ENCODE measurements around the gene RASL12. TPM values are rescaled to one million over a fixed set of nuclear protein-coding genes. Genes with fewer than 3 reads are reported as not detected.

Gene RASL12
- total RNA-seq, 1 donor from 2014 or later, result 0.69 TPM

GRCh38 chr15:65062061-65062460, 5.7 kb downstream of the RASL12 start:
- no peak for DNase-seq (ENCODE audit: low spot score)
- no peak overlapping the region for H3K4me3 Mint-ChIP-seq (ENCODE audit: unreplicated experiment)
- no peaks in the 10 kb centered on the region for H3K4me1 Mint-ChIP-seq (ENCODE audit: unreplicated experiment)
- H3K27me3 Mint-ChIP-seq (ENCODE audit: unreplicated experiment), result no peaks in the 10 kb centered on the region
- H3K36me3 Mint-ChIP-seq (ENCODE audit: low read depth, unreplicated experiment), result no peaks in the 10 kb centered on the region
- no peak for TF ChIP-seq CTCF (IDR thresholded peaks at IDR 0.05; ENCODE audit: unreplicated experiment)
- no peak overlapping the region for H3K27ac Mint-ChIP-seq (ENCODE audit: unreplicated experiment)
- H3K9me3 Mint-ChIP-seq (ENCODE audit: unreplicated experiment), result no peaks in the 10 kb centered on the region

- DNase-seq (ENCODE audit: low spot score), result no peak
- TF ChIP-seq CTCF (IDR thresholded peaks at IDR 0.05; ENCODE audit: unreplicated experiment), result no peak
- no peaks in the 10 kb centered on the region for H3K4me1 Mint-ChIP-seq (ENCODE audit: unreplicated experiment)
- H3K27me3 Mint-ChIP-seq (ENCODE audit: unreplicated experiment), result peaks cover under 1% of the 10 kb centered on the region
- no peak overlapping the region for H3K27ac Mint-ChIP-seq (ENCODE audit: unreplicated experiment)
- H3K36me3 Mint-ChIP-seq (ENCODE audit: low read depth, unreplicated experiment), result no peaks in the 10 kb centered on the region
- no peaks in the 10 kb centered on the region for H3K9me3 Mint-ChIP-seq (ENCODE audit: unreplicated experiment)
- no peak overlapping the region for H3K4me3 Mint-ChIP-seq (ENCODE audit: unreplicated experiment)
Measured at GRCh38 chr15:65060641-65061397, 7.0 kb downstream of the RASL12 start.

- Mint-ChIP-seq H3K27ac (ENCODE audit: unreplicated experiment) (no peak overlapping the region), H3K9me3 (ENCODE audit: unreplicated experiment) (no peaks in the 10 kb centered on the region)
- DNase-seq (ENCODE audit: low spot score), result no peak
Measured at GRCh38 chr15:65059931-65060596, 7.7 kb downstream of the RASL12 start.

GRCh38 chr15:65059369-65059750, 8.4 kb downstream of the RASL12 start:
- H3K9me3 Mint-ChIP-seq (ENCODE audit: unreplicated experiment), result no peaks in the 10 kb centered on the region
- no peaks in the 10 kb centered on the region for H3K36me3 Mint-ChIP-seq (ENCODE audit: low read depth, unreplicated experiment)
- H3K27me3 Mint-ChIP-seq (ENCODE audit: unreplicated experiment), result peaks cover 3% of the 10 kb centered on the region
- H3K4me1 Mint-ChIP-seq (ENCODE audit: unreplicated experiment), result no peaks in the 10 kb centered on the region
- H3K4me3 Mint-ChIP-seq (ENCODE audit: unreplicated experiment), result no peak overlapping the region
- TF ChIP-seq CTCF (IDR thresholded peaks at IDR 0.05; ENCODE audit: unreplicated experiment), result no peak
- DNase-seq (ENCODE audit: low spot score), result no peak
- H3K27ac Mint-ChIP-seq (ENCODE audit: unreplicated experiment), result no peak overlapping the region

More at GRCh38 chr15:65059931-65060596, 7.7 kb downstream of the RASL12 start:
- H3K4me1 Mint-ChIP-seq (ENCODE audit: unreplicated experiment), result no peaks in the 10 kb centered on the region
- no peak overlapping the region for H3K4me3 Mint-ChIP-seq (ENCODE audit: unreplicated experiment)
- no peak for TF ChIP-seq CTCF (IDR thresholded peaks at IDR 0.05; ENCODE audit: unreplicated experiment)
- no peaks in the 10 kb centered on the region for H3K36me3 Mint-ChIP-seq (ENCODE audit: low read depth, unreplicated experiment)
- peaks cover 3% of the 10 kb centered on the region for H3K27me3 Mint-ChIP-seq (ENCODE audit: unreplicated experiment)

Data from endothelial cell (in vitro differentiated cells).